NT2/D1 (cell line): ENCODE measurements around the gene LRRC15.

Experiments used
- DNase-seq: peaks from one replicate; pipeline ENCODE4 v3.0.0-alpha.2; 2011; ENCODE audit warnings: low read depth, low spot score
- H3K27me3 ChIP-seq: 2 replicates; pipeline ENCODE4 v1.6.0; 2011; ENCODE audit warnings: mild to moderate bottlenecking; ENCODE audit not compliant: insufficient read length, insufficient read depth
- H3K36me3 ChIP-seq: 2 replicates; pipeline ENCODE4 v1.6.1; 2011; ENCODE audit warnings: mild to moderate bottlenecking, low read length, mixed read lengths; ENCODE audit not compliant: insufficient read depth, insufficient read length
- H3K4me1 ChIP-seq: 2 replicates; pipeline ENCODE4 v1.5.1; 2011; ENCODE audit not compliant: insufficient read depth, insufficient read length
- H3K4me3 ChIP-seq: 2 replicates; pipeline ENCODE4 v1.5.1; 2011; ENCODE audit warnings: low read depth; ENCODE audit not compliant: insufficient read length
- H3K9ac ChIP-seq: 2 replicates; pipeline ENCODE4 v1.6.0; 2011; ENCODE audit warnings: low read depth; ENCODE audit not compliant: insufficient read length
- H3K9me3 ChIP-seq: 2 replicates; pipeline ENCODE4 v1.5.1; 2011; ENCODE audit warnings: mild to moderate bottlenecking, low read length; ENCODE audit not compliant: insufficient read depth
- SUZ12 ChIP-seq: IDR thresholded peaks from 2 replicates; pipeline ENCODE4 v1.6.1; 2011; ENCODE audit not compliant: insufficient read length, insufficient read depth; ENCODE audit errors: extremely low read depth
- YY1 ChIP-seq: IDR thresholded peaks from 2 replicates; pipeline ENCODE4 v1.6.1; 2011; ENCODE audit not compliant: insufficient read length, insufficient read depth
- ZNF274 ChIP-seq: IDR thresholded peaks from 2 replicates; pipeline ENCODE4 v1.6.1; 2011; ENCODE audit warnings: mild to moderate bottlenecking, low read depth, low read length

LRRC15 gene

GRCh38 chr3:194399874-194400411, 30.4 kb upstream of the LRRC15 start:
- H3K4me1 ChIP-seq, result peaks cover 15% of the 10 kb centered on the region
- H3K4me3 ChIP-seq, result no peak overlapping the region
- H3K36me3 ChIP-seq, result peaks cover 7% of the 10 kb centered on the region
- TF ChIP-seq SUZ12, result no peak
- TF ChIP-seq YY1, result no peak
- H3K9ac ChIP-seq, result no peak overlapping the region
- no peaks in the 10 kb centered on the region for H3K27me3 ChIP-seq
- H3K9me3 ChIP-seq, result no peaks in the 10 kb centered on the region
- DNase-seq, result no peak

- Histone ChIP-seq H3K9me3 (no peaks in the 10 kb centered on the region), H3K4me1 (peaks cover 15% of the 10 kb centered on the region), H3K4me3 (no peak within 1 kb of the TSS), H3K27me3 (no peaks in the 10 kb centered on the region), H3K9ac (no peak within 1 kb of the TSS), H3K36me3 (peaks cover 3% of the 10 kb centered on the region)
- TF ChIP-seq SUZ12 (no peak), YY1 (no peak), ZNF274 (no peak)
- DNase-seq, result no peak
These were observed 29.6 kb upstream of the LRRC15 start, which contains the start of gene GP5 for GRCh38 chr3:194399166-194399565. TSS of gene GP5 (minus strand) at chr3:194399266. CDS start at chr3:194398282, 984 bp downstream.

- TF ChIP-seq YY1 (no peak), ZNF274 (no peak), SUZ12 (no peak)
These were observed 28.3 kb upstream of the LRRC15 start for GRCh38 chr3:194397757-194398312.

GRCh38 chr3:194396859-194397756, 27.6 kb upstream of the LRRC15 start:
- DNase-seq, result no peak
- no peaks in the 10 kb centered on the region for H3K27me3 ChIP-seq
- H3K9me3 ChIP-seq, result no peaks in the 10 kb centered on the region
- no peaks in the 10 kb centered on the region for H3K36me3 ChIP-seq
- no peak overlapping the region for H3K4me3 ChIP-seq
- H3K4me1 ChIP-seq, result peaks cover 14% of the 10 kb centered on the region
- TF ChIP-seq SUZ12 (no peak), YY1 (no peak), ZNF274 (no peak)
- H3K9ac ChIP-seq, result peak overlapping the region; percentile 46

More at GRCh38 chr3:194397757-194398312, 28.3 kb upstream of the LRRC15 start:
- no peak overlapping the region for H3K9ac ChIP-seq
- no peaks in the 10 kb centered on the region for H3K9me3 ChIP-seq
- H3K4me3 ChIP-seq, result no peak overlapping the region
- no peaks in the 10 kb centered on the region for H3K27me3 ChIP-seq
- no peaks in the 10 kb centered on the region for H3K36me3 ChIP-seq
- no peak for DNase-seq
- H3K4me1 ChIP-seq, result peaks cover 15% of the 10 kb centered on the region

- no peaks in the 10 kb centered on the region for H3K36me3 ChIP-seq
- peaks cover 10% of the 10 kb centered on the region for H3K4me1 ChIP-seq
- H3K27me3 ChIP-seq, result no peaks in the 10 kb centered on the region
- TF ChIP-seq YY1 (no peak), SUZ12 (no peak), ZNF274 (no peak)
- no peak overlapping the region for H3K4me3 ChIP-seq
- no peak for DNase-seq
- peak overlapping the region; percentile 46 for H3K9ac ChIP-seq
- H3K9me3 ChIP-seq, result no peaks in the 10 kb centered on the region
These were observed 27.0 kb upstream of the LRRC15 start for GRCh38 chr3:194396539-194396858.

- Histone ChIP-seq H3K9ac (no peak overlapping the region), H3K36me3 (no peaks in the 10 kb centered on the region), H3K4me3 (no peak overlapping the region), H3K9me3 (peaks cover 3% of the 10 kb centered on the region), H3K4me1 (peaks cover 10% of the 10 kb centered on the region), H3K27me3 (no peaks in the 10 kb centered on the region)
- no peak for DNase-seq
- TF ChIP-seq ZNF274, result no peak
- TF ChIP-seq YY1, result no peak
- TF ChIP-seq SUZ12, result no peak
These were observed 26.4 kb upstream of the LRRC15 start for GRCh38 chr3:194395778-194396538.

- no peak for DNase-seq
These were observed 25.7 kb upstream of the LRRC15 start for GRCh38 chr3:194395212-194395611.

More at GRCh38 chr3:194395212-194395611, 25.7 kb upstream of the LRRC15 start:
- TF ChIP-seq SUZ12 (no peak), ZNF274 (no peak), YY1 (no peak)
- Histone ChIP-seq H3K4me3 (no peak overlapping the region), H3K4me1 (peaks cover 10% of the 10 kb centered on the region), H3K9ac (no peak overlapping the region), H3K9me3 (peaks cover 6% of the 10 kb centered on the region), H3K36me3 (no peaks in the 10 kb centered on the region), H3K27me3 (no peaks in the 10 kb centered on the region)
